NCI-H82 treated with DMSO at 0.1 percent for 48 hours (cell line): ENCODE measurements around the gene SORD.
"Not testable (repeated sequence)": the region's sequence is repeated elsewhere in the genome, so short reads cannot be mapped to it uniquely, and the experiment has no call there.

ENCODE experiments used
- DNase-seq: peaks from one replicate; lab custom pipeline; 2025; ENCODE audit not compliant: unreplicated experiment; lab: John Stamatoyannopoulos, UW

The SORD gene

GRCh38 chr15:45023659-45024225 is 747 bp downstream of the SORD start:
- DNase-seq: no peak

DNA sequence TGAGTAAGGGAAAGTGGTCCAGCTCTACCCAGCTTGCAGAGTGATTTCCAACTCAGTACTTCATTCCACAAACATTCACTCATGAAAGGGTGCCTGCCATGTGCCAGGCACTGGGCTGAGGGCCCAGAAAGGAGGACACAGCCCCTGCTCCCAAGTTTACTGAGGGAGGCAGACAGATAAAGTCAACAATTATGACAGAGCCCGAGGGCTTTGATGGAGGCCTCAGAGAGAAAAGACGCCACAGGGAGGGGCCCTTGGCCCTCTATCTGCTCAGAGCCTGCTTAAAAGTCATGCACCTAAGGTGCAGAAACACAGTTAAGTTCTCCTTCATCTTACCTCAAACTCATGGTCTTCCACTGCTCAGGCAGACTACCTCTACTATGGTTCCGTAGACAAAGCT is 1.7 kb downstream of the SORD start:
- DNase-seq: not testable (repeated sequence)

- not testable (repeated sequence) for DNase-seq
Observed at GRCh38 chr15:45025627-45026026, 2.6 kb downstream of the SORD start.

DNA sequence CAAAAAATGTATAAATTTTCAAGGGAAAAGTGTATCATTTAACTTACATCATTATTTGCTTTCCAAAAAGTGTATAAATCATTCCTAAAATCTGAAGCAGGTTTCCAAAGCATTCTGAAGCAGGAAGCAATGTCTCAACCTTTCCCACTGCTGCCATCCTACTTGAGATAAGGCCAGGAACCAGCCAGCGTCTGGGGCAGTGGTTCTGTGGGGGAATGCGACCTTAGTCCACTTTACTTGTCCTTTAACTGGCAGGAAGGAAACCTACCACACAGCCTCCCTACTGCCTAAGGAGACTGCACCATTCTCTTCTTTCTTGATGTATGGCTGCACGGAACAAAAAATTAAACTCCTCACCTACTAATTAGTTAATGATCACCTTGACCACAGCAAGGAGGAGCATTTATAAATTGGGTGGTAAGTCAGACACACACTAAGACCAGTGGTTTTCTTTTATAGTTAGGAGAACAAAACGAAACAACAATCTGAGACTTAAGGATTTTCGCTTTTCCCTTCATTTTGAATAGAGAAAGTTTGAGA is 3.7 kb downstream of the SORD start:
- no peak for DNase-seq

- DNase-seq: no peak
Observed at GRCh38 chr15:45027220-45027619, 4.2 kb downstream of the SORD start.

GRCh38 chr15:45030743-45031142 is 7.7 kb downstream of the SORD start:
- no peak for DNase-seq

DNA sequence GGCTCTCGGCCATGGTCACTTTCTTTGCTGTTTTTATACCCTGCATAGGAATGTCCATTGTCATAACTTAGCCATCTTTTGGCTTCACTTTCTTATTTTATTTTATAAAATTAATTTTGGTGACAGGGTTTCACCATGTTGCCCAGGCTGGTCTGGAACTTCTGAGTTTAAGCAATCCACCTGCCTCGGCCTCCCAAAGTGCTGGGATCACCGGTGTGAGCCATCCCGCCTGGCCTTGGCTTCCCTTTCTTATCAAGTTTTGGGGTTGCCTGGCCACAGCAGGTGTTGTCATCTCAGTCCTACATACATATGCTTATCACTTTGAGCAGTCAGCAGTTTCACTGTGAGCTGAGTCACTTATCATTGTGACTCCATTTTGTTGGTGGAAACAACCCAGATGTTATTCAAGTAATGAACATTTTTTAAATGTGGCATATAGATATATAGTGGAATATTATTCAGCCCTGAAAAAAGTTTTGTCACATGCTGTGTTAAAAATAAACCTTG is 8.6 kb downstream of the SORD start:
- DNase-seq: not testable (repeated sequence)

- DNase-seq: not testable (repeated sequence)
Observed at GRCh38 chr15:45032501-45032900, 9.5 kb downstream of the SORD start.

GRCh38 chr15:45034087-45034486 is 11.1 kb downstream of the SORD start:
- not testable (repeated sequence) for DNase-seq

DNA sequence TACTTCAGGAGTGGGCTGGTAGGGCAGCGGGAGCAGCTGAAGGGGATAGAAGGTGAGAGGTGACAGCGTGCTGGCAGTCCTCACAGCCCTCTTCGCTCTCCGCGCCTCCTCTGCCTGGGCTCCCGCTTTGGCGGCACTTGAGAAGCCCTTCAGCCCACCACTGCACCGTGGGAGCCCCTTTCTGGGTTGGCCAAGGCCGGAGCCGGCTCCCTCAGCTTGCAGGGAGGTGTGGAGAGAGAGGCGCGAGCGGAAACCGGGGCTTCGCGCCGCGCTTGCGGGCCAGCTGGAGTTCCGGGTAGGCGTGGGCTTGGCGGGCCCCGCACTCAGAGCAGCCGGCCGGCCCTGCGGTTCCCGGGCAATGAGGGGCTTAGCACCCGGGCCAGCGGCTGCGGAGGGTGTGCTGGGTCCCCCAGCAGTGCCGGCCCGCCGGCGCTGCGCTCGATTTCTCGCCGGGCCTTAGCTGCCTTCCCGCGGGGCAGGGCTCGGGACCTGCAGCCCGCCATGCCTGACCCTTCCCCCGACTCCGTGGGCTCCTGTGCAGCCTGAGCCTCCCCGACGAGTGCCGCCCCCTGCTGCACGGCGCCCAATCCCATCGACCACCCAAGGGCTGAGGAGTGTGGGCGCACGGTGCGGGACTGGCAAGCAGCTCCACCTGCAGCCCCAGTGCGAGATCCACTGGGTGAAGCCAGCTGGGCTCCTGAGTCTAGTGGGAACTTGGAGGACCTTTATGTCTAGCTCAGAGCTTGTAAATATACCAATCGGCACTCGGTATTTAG is 11.8 kb downstream of the SORD start:
- not testable (repeated sequence) for DNase-seq

DNA sequence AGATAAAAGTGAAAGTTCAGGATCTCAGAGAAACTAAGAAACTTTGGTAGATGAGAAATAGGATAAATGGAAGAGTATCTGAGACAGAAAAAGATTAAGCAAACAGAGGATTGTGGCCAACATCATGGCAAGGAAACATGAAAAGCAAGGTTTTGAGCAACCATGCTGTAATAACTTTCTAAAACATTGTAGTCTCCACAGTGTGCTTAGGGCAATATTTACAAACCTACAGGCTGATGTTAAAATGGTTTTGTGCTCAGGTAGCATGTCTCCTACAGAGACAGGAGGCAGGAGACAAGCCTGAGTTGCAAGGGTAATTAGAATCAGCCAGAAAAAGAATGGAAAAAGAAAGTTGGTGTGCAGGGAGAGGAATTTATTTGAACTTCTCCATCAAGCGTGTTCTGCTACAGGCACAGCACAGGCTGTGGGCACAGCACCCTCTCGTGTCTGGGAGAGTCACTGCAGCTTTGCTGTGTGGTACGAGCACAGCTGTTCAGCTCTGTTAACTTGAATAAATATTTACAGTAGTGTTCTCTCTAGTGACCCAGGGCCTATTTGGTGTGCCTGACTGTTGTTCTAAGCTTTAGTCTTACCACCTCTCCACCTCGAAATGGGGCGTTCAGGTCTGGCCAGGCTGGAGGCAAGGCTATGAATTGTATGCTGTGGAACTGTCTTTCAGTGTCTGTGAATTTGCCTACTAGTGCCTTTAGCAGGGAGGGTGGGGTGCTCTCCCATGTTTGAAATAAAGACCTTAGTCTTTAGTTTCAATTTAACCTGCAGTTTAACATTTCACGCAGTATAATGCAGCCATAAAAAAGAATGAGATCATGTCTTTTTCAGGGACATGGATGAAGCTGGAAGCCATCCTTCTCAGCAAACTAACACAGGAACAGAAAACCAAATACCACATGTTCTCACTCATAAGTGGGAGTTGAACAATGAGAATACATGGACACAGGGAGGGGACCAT is 14.1 kb downstream of the SORD start:
- peak; percentile 16 for DNase-seq

- DNase-seq: no peak
Observed at GRCh38 chr15:45037936-45038335, 14.9 kb downstream of the SORD start.

- DNase-seq: not testable (repeated sequence)
Observed at GRCh38 chr15:45040396-45040795, 17.4 kb downstream of the SORD start.

- not testable (repeated sequence) for DNase-seq
Observed at GRCh38 chr15:45041538-45041937, 18.5 kb downstream of the SORD start.

GRCh38 chr15:45042859-45043258 is 19.9 kb downstream of the SORD start:
- DNase-seq: not testable (repeated sequence)

GRCh38 chr15:45044270-45044669 is 21.3 kb downstream of the SORD start:
- DNase-seq: not testable (repeated sequence)

GRCh38 chr15:45048449-45048793 is 25.4 kb downstream of the SORD start:
- not testable (repeated sequence) for DNase-seq

GRCh38 chr15:45048794-45049631 is 26.0 kb downstream of the SORD start:
- no peak for DNase-seq

DNA sequence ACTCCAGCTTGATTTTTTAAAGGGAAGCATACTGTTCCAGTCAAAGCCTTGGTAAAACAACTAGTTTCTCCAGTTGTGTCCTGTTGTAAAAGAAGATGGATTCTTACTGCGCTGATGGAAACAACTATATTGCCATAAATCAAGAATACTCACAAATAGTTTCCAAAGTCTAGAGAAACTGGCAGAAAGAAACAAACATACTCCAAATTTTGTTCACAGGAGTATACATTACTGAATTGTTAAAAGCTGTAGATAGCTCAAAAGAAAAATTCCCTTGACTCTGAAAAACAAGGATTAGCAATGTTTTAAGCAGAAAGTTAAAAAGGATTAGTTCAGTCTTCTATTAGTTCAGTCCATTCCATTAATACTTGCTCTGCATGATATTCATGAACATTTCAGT is 27.6 kb downstream of the SORD start:
- no peak for DNase-seq

GRCh38 chr15:45052676-45053075 is 29.7 kb downstream of the SORD start:
- not testable (repeated sequence) for DNase-seq
